Brain pericyte (primary cell): Measurements from ENCODE around the gene B4GALT3.

Experiments used
- DNase-seq: peaks from one replicate; pipeline ENCODE4 v3.0.0-alpha.2; 2012; ENCODE audit warnings: low read depth, low spot score

The B4GALT3 gene

GRCh38 chr1:161163793-161164192 is 13.5 kb downstream of the B4GALT3 start:
- no peak for DNase-seq

- no peak for DNase-seq
Observed at GRCh38 chr1:161162806-161163205, 14.5 kb downstream of the B4GALT3 start.

- no peak for DNase-seq
Observed at GRCh38 chr1:161162052-161162451, 15.3 kb downstream of the B4GALT3 start.

GRCh38 chr1:161161652-161162051 is 15.7 kb downstream of the B4GALT3 start:
- DNase-seq: no peak

GRCh38 chr1:161160671-161161145 is 16.6 kb downstream of the B4GALT3 start:
- DNase-seq: no peak

GRCh38 chr1:161159913-161160243 is 17.4 kb downstream of the B4GALT3 start:
- DNase-seq: no peak

- DNase-seq: peak; percentile 53
Observed at GRCh38 chr1:161159087-161159912, 18.0 kb downstream of the B4GALT3 start, which contains the start of gene USP21. TSS of gene USP21 (plus strand) at chr1:161159500. CDS start at chr1:161160641, 1,141 bp downstream.

GRCh38 chr1:161158316-161159010 is 18.8 kb downstream of the B4GALT3 start:
- DNase-seq: no peak

- DNase-seq: no peak
Observed at GRCh38 chr1:161157867-161158266, 19.4 kb downstream of the B4GALT3 start.

GRCh38 chr1:161153682-161154337 is 23.5 kb downstream of the B4GALT3 start, which contains the start of gene UFC1:
TSS of gene UFC1 (plus strand) at chr1:161153978. CDS start at chr1:161153998, 20 bp downstream.
- DNase-seq: peak; percentile 78

GRCh38 chr1:161153176-161153575 is 24.1 kb downstream of the B4GALT3 start:
- no peak for DNase-seq

GRCh38 chr1:161145832-161146231 is 31.5 kb downstream of the B4GALT3 start:
- no peak for DNase-seq

GRCh38 chr1:161140755-161141400 is 36.4 kb downstream of the B4GALT3 start:
- no peak for DNase-seq

- DNase-seq: no peak
Observed at GRCh38 chr1:161139766-161140165, 37.5 kb downstream of the B4GALT3 start.

- DNase-seq: no peak
Observed at GRCh38 chr1:161138431-161138830, 38.9 kb downstream of the B4GALT3 start.

- no peak for DNase-seq
Observed at GRCh38 chr1:161137881-161138280, 39.4 kb downstream of the B4GALT3 start.

GRCh38 chr1:161133220-161133740 is 44.0 kb downstream of the B4GALT3 start:
- no peak for DNase-seq

GRCh38 chr1:161132410-161133219 is 44.7 kb downstream of the B4GALT3 start, which contains the start of gene DEDD:
TSS of gene DEDD (minus strand) at chr1:161132667. CDS start at chr1:161124462, 8,205 bp downstream.
- DNase-seq: peak; percentile 89

GRCh38 chr1:161131523-161132409 is 45.5 kb downstream of the B4GALT3 start:
- no peak for DNase-seq
